HG03354 (cell line): ENCODE measurements around the gene ASAP2.

Experiments used
- ATAC-seq: cut with Tn5 transposase; IDR thresholded peaks from one replicate; pipeline ENCODE4 v1.9.1; 2021; ENCODE audit warnings: mild to moderate bottlenecking; ENCODE audit not compliant: unreplicated experiment, poor library complexity, severe bottlenecking

The ASAP2 gene

GRCh38 chr2:9205963-9206948 is at the start of gene ASAP2:
ASAP2 (plus strand) TSS chr2:9206812; CDS start chr2:9207105, 293 bp downstream.
- peak; percentile 66 for ATAC-seq

- ATAC-seq = no peak
Measured at GRCh38 chr2:9158786-9159779, 47.5 kb upstream of the ASAP2 start.

DNA sequence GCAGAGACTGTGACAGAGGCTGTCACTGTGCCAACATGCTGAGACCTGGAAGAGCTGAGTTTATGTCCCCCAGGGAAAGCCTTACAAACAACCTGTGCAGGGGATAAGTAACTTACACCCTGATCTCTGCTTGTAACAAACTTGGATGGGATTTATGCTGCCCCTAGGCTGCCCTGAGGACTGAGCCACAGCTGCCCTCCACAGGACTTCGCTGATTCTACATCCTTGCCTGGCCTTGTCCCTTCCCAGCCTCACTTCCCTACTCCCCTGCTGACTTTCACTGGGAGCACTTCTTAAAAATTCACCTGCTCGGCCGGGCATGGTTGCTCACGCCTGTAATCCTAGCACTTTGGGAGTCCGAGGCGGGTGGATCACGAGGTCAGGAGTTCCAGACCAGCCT is 45.9 kb upstream of the ASAP2 start:
- ATAC-seq = no peak

GRCh38 chr2:9162841-9163240 is 43.8 kb upstream of the ASAP2 start:
- ATAC-seq = no peak

DNA sequence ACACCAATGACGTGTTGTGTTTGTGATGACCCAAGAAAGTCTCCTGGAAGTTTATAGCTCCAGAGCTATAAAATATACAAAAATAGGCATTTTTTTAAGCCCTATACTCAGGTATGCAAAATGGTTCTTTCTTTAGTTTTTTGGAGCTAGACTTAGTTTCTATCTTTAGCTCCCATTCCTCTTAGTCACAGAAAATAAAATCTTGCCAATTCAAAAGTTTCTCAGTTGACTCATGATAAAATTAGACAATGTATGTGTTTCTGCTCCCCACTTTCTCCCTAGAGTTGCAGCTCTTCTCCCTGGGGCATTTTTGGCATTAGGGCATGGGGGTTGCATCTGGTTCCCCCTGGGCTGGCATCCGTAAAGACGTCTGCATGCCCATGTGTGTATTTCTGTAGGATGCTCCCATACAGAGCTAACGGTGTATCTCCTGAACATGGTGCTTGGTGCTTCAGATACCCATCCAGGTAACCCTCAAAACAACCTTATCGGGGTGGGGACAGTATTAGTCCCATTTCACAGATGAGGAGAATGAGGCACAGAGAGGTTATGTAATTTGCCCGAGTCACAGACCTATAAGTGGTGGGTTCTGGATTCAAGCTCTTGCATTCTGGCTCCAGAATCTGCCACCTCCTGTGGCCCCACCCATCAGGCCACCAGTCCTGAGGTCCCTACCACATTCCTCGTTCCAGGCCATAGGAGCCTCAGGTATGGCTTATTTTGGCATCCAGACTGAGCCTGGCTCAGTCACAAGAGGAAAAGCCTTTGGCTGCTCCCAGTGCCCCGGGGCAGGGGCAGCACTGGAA is 43.1 kb upstream of the ASAP2 start:
- ATAC-seq = no peak

- ATAC-seq = no peak
Measured at GRCh38 chr2:9164112-9164608, 42.5 kb upstream of the ASAP2 start.

GRCh38 chr2:9165625-9166024 is 41.0 kb upstream of the ASAP2 start:
- no peak for ATAC-seq

GRCh38 chr2:9166579-9167377 is 39.8 kb upstream of the ASAP2 start:
- ATAC-seq = no peak

DNA sequence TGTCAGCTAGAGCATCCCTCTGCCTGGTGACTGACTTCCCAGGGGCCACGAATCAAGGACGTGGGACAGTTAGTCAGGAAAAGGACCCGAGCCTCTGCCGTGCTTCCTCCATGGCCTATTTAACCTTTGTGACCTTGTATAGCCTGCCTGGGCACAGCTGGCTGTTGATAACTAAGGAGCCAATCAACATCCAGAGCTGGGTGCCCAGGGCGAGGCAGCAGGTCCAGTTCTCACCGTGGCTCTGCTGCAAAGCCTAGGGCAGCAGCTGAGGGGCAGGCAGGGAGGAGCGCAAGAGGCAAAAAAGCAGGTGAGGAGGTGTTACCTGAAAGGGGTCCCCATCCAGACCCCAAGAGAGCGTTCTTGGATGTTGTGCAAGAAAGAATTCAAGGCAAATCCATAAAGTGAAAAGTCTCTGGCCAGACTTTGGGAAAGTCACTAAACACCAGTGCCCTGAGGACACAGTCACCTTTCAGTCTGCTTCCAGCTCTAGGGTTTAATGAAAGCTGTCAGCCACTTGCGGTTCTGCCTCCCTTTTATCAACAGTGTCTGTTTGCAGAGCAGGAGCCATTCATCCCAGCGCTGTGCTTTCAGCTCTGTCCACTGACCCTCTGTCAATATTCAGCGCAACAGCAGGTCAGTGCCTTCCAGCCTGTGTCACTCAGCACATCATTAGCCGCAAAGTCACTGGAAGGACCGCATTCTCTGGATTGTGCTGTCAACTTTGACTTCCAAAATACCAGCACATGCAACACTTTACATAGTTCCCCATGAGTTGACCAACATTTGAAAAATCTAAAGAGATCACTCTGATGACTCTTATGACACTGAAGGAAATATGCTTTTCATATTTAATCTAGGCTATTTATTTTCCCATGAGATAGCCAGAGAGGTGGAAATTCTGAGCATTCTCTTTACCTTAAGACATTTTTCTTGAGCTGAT is 38.6 kb upstream of the ASAP2 start:
- ATAC-seq = no peak

DNA sequence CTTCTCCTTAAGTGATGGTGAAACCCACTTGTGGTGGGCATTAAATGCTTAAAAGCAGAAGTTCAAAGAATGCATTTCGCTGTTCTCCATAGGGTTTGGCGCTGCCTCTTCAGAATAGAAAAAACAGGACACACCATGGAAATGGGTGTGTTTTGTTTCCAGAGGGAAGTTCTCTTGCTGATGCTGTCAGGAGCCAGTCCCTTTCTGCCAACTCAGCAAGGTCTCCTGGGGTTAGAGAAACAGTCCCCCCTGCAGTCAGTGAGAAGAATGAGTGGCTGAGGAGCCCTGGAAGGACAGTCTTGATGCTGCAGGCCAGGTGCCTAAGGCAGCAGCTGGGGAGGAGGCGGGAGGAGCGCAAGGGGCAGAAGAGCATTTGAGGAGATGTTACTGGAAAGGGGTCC is 37.8 kb upstream of the ASAP2 start:
- no peak for ATAC-seq

- no peak for ATAC-seq
Measured at GRCh38 chr2:9169349-9170107, 37.1 kb upstream of the ASAP2 start.

GRCh38 chr2:9170458-9171130 is 36.0 kb upstream of the ASAP2 start:
- ATAC-seq = no peak

- no peak for ATAC-seq
Measured at GRCh38 chr2:9174771-9175437, 31.7 kb upstream of the ASAP2 start.

GRCh38 chr2:9178110-9178903 is 28.3 kb upstream of the ASAP2 start:
- ATAC-seq = peak; percentile 82
